ENCODE data around the gene ATG12.
"Not testable (repeated sequence)": the region's sequence is repeated elsewhere in the genome, so short reads cannot be mapped to it uniquely, and the experiment has no call there.

The ATG12 gene

GRCh38 chr5:115841382-115842088, at the start of gene ATG12, which contains the start of gene AP3S1:
Gene ATG12 (minus strand): TSS chr5:115841565. CDS start chr5:115841552, 13 bp downstream.
Gene AP3S1 (plus strand): TSS chr5:115841935. CDS start chr5:115842038, 103 bp downstream.
- DNase-seq (ENCODE audit: insufficient read length, low spot score) (peak; percentile 48), FAIRE-seq (peak; percentile 91)

- DNase-seq (ENCODE audit: insufficient read length, low spot score) (no peak), FAIRE-seq (no peak)
Measured at GRCh38 chr5:115888027-115888426, 46.7 kb upstream of the ATG12 start.

GRCh38 chr5:115885208-115885607, 43.8 kb upstream of the ATG12 start:
- not testable (repeated sequence) for DNase-seq (ENCODE audit: insufficient read length, low spot score); FAIRE-seq

- DNase-seq (ENCODE audit: insufficient read length, low spot score) (no peak), FAIRE-seq (no peak)
Measured at GRCh38 chr5:115884704-115885103, 43.3 kb upstream of the ATG12 start.

GRCh38 chr5:115882434-115882833, 41.1 kb upstream of the ATG12 start:
- not testable (repeated sequence) for FAIRE-seq; DNase-seq (ENCODE audit: insufficient read length, low spot score)

GRCh38 chr5:115877342-115877741, 36.0 kb upstream of the ATG12 start:
- FAIRE-seq; DNase-seq (ENCODE audit: insufficient read length, low spot score): not testable (repeated sequence)

GRCh38 chr5:115875447-115875846, 34.1 kb upstream of the ATG12 start:
- FAIRE-seq: no peak
- no peak for DNase-seq (ENCODE audit: insufficient read length, low spot score)

- FAIRE-seq: no peak
Measured at GRCh38 chr5:115873392-115873791, 32.0 kb upstream of the ATG12 start.

GRCh38 chr5:115872447-115872846, 31.1 kb upstream of the ATG12 start:
- DNase-seq (ENCODE audit: insufficient read length, low spot score) (no peak), FAIRE-seq (peak; percentile 47)

More at GRCh38 chr5:115873392-115873791, 32.0 kb upstream of the ATG12 start:
- no peak for DNase-seq (ENCODE audit: insufficient read length, low spot score)

- DNase-seq (ENCODE audit: insufficient read length, low spot score) (no peak), FAIRE-seq (no peak)
Measured at GRCh38 chr5:115869256-115869795, 28.0 kb upstream of the ATG12 start.

- DNase-seq (ENCODE audit: insufficient read length, low spot score) (no peak), FAIRE-seq (peak; percentile 69)
Measured at GRCh38 chr5:115859378-115859777, 18.0 kb upstream of the ATG12 start.

GRCh38 chr5:115858396-115858795, 17.0 kb upstream of the ATG12 start:
- FAIRE-seq (peak; percentile 90), DNase-seq (ENCODE audit: insufficient read length, low spot score) (no peak)

GRCh38 chr5:115857626-115858349, 16.4 kb upstream of the ATG12 start:
- DNase-seq (ENCODE audit: insufficient read length, low spot score) (no peak), FAIRE-seq (no peak)

- FAIRE-seq (peak; percentile 74), DNase-seq (ENCODE audit: insufficient read length, low spot score) (no peak)
Measured at GRCh38 chr5:115857057-115857479, 15.7 kb upstream of the ATG12 start.

- no peak for DNase-seq (ENCODE audit: insufficient read length, low spot score)
Measured at GRCh38 chr5:115855959-115856358, 14.6 kb upstream of the ATG12 start.

GRCh38 chr5:115854139-115854538, 12.8 kb upstream of the ATG12 start:
- FAIRE-seq (no peak), DNase-seq (ENCODE audit: insufficient read length, low spot score) (no peak)

More at GRCh38 chr5:115855959-115856358, 14.6 kb upstream of the ATG12 start:
- FAIRE-seq: peak; percentile 4

GRCh38 chr5:115850744-115851416, 9.5 kb upstream of the ATG12 start:
- FAIRE-seq: no peak
- DNase-seq (ENCODE audit: insufficient read length, low spot score): no peak

GRCh38 chr5:115849258-115849798, 8.0 kb upstream of the ATG12 start:
- DNase-seq (ENCODE audit: insufficient read length, low spot score) (no peak), FAIRE-seq (peak; percentile 52)

GRCh38 chr5:115847290-115847689, 5.9 kb upstream of the ATG12 start:
- FAIRE-seq: no peak
- DNase-seq (ENCODE audit: insufficient read length, low spot score): no peak

GRCh38 chr5:115844321-115844817, 3.0 kb upstream of the ATG12 start:
- FAIRE-seq: no peak
- no peak for DNase-seq (ENCODE audit: insufficient read length, low spot score)
